Suprapubic skin (tissue), 4 donors: ENCODE results near the gene KIT. TPM values are rescaled to one million over a fixed set of nuclear protein-coding genes. Genes with fewer than 3 reads are reported as not detected.

Source experiments
- DNase-seq, 2 donors: peaks; one replicate each; pipeline ENCODE4 v3.0.0-alpha.2; 2019; ENCODE audit warnings: low spot score in 2 of 2
- H3K27ac ChIP-seq: fragments of 200-600 bp; sonication (generic); one replicate; pipeline ENCODE4 v1.5.1; 2019
- H3K27me3 ChIP-seq: fragments of 200-600 bp; sonication (generic); one replicate; pipeline ENCODE4 v1.5.1; 2019
- H3K36me3 ChIP-seq: fragments of 200-600 bp; sonication (generic); one replicate; pipeline ENCODE4 v1.5.1; 2019
- H3K4me1 ChIP-seq: fragments of 200-600 bp; sonication (generic); one replicate; pipeline ENCODE4 v1.5.1; 2019
- H3K4me3 ChIP-seq: fragments of 200-600 bp; sonication (generic); one replicate; pipeline ENCODE4 v1.5.1; 2019; ENCODE audit warnings: mild to moderate bottlenecking
- H3K9me3 ChIP-seq: fragments of 200-600 bp; sonication (generic); one replicate; pipeline ENCODE4 v1.5.1; 2019
- EP300 ChIP-seq: sonication (generic); formaldehyde crosslinking; IDR thresholded peaks from one replicate; pipeline ENCODE4 v1.6.1; 2017; ENCODE audit warnings: antibody characterized with exemption
- POLR2A ChIP-seq, 2 donors: fragments of 450-650 bp; IDR thresholded peaks; one replicate each; pipeline ENCODE4 v1.6.1; 2017; ENCODE audit warnings: antibody characterized with exemption in 2 of 2, mild to moderate bottlenecking in 2 of 2, moderate library complexity in 2 of 2
- POLR2AphosphoS5 ChIP-seq, 3 donors: sonication (generic); formaldehyde crosslinking; IDR thresholded peaks; one replicate each; pipeline ENCODE4 v1.6.1; 2017; ENCODE audit warnings: antibody characterized with exemption in 3 of 3
- WGBS: methylation state at CpG from one replicate; pipeline ENCODE4 v1.1.5; 2018; 5-methylcytosine and 5-hydroxymethylcytosine counted together
- total RNA-seq, 4 donors: library from RNA; depleted of rRNA; stranded (reverse); fragments of >200 nt; gene quantifications; one replicate each; pipeline ENCODE4 v1.1.0, GENCODE V29; 2016
- TF ChIP-seq, protein P1 (sequence below), 2 donors: fragments of 200-600 bp in 1 of 2; fragments of 450-650 bp in 1 of 2; sonication (generic) in 1 of 2; IDR thresholded peaks; one replicate each; pipeline ENCODE4 v1.5.1; 2016 to 2019; ENCODE audit warnings: antibody characterized with exemption in 2 of 2, mild to moderate bottlenecking in 1 of 2, moderate library complexity in 1 of 2

The KIT gene
- total RNA-seq, 4 donors from 2014 or later: 17.8 to 72.7 (median 56.1) TPM

DNA sequence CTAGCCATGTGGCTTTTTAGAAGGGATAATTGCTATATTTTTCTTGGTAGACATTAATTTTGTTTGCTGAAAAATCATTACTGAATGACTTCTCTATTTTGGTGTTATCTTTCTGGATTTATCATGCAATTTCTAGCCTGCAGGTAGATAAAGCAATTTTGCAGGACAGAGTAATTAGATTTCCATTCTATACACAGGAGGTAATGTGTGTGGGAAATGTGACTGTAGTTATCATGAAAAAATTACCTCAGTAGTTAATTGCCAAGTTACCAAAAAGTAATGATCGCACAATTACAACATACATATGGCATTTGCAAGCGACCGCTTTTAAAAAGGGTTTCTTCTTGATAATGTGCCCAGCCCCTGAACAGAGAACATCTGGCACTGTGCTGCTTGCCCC, 66.1 kb downstream of the KIT start:
- Histone ChIP-seq H3K36me3 (no peaks in the 10 kb centered on the region), H3K4me1 (no peaks in the 10 kb centered on the region), H3K9me3 (no peaks in the 10 kb centered on the region), H3K27ac (no peak overlapping the region), H3K4me3 (no peak overlapping the region), H3K27me3 (no peaks in the 10 kb centered on the region)
- DNase-seq: no peak
- TF ChIP-seq POLR2AphosphoS5 (IDR thresholded peaks at IDR 0.05): no peak
- 91% methylated on average over 3 of the region's 3 CpGs for WGBS

DNA sequence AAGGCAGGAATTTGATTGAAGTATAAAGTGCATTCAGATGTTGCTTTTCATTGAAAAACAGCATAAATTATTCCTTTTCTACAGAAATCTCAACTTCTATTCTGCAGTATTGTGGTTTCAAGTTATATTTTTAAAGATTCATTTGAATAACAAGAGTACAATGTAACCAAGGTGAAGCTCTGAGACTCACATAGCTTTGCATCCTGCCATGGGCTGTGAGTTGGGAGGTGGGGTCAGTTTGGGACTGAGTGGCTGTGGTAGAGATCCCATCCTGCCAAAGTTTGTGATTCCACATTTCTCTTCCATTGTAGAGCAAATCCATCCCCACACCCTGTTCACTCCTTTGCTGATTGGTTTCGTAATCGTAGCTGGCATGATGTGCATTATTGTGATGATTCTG, 69.2 kb downstream of the KIT start:
- Histone ChIP-seq H3K27me3 (no peaks in the 10 kb centered on the region), H3K4me3 (no peak overlapping the region)
- 93% methylated on average over 2 of the region's 2 CpGs for WGBS

DNA sequence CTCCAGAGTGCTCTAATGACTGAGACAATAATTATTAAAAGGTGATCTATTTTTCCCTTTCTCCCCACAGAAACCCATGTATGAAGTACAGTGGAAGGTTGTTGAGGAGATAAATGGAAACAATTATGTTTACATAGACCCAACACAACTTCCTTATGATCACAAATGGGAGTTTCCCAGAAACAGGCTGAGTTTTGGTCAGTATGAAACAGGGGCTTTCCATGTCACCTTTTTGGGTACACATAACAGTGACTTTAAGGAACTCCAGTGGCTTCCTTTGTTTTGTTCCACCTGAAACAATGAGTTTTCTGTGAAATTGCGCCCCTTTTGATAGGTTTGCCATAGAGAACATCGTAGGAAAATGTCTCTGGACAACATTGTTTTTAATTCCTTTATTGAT, 69.6 kb downstream of the KIT start:
- H3K4me1 ChIP-seq: no peaks in the 10 kb centered on the region
- WGBS: 70% methylated on average over 2 of the region's 2 CpGs
- H3K9me3 ChIP-seq: no peaks in the 10 kb centered on the region
- H3K36me3 ChIP-seq: no peaks in the 10 kb centered on the region
- no peak overlapping the region for H3K4me3 ChIP-seq
- no peaks in the 10 kb centered on the region for H3K27me3 ChIP-seq
- H3K27ac ChIP-seq: no peak overlapping the region
- no peak for DNase-seq
- TF ChIP-seq POLR2A (IDR thresholded peaks at IDR 0.05) (no peak), EP300 (no peak), POLR2AphosphoS5 (IDR thresholded peaks at IDR 0.05) (no peak)
- TF ChIP-seq, protein P1, sequence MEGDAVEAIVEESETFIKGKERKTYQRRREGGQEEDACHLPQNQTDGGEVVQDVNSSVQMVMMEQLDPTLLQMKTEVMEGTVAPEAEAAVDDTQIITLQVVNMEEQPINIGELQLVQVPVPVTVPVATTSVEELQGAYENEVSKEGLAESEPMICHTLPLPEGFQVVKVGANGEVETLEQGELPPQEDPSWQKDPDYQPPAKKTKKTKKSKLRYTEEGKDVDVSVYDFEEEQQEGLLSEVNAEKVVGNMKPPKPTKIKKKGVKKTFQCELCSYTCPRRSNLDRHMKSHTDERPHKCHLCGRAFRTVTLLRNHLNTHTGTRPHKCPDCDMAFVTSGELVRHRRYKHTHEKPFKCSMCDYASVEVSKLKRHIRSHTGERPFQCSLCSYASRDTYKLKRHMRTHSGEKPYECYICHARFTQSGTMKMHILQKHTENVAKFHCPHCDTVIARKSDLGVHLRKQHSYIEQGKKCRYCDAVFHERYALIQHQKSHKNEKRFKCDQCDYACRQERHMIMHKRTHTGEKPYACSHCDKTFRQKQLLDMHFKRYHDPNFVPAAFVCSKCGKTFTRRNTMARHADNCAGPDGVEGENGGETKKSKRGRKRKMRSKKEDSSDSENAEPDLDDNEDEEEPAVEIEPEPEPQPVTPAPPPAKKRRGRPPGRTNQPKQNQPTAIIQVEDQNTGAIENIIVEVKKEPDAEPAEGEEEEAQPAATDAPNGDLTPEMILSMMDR (IDR thresholded peaks at IDR 0.05): no peak

More for the DNA sequence above, 69.2 kb downstream of the KIT start:
- TF ChIP-seq POLR2AphosphoS5 (IDR thresholded peaks at IDR 0.05) (no peak), EP300 (no peak), POLR2A (IDR thresholded peaks at IDR 0.05) (no peak)
- TF ChIP-seq, protein P1 (IDR thresholded peaks at IDR 0.05): no peak
- no peak for DNase-seq
- no peaks in the 10 kb centered on the region for H3K4me1 ChIP-seq
- H3K36me3 ChIP-seq: no peaks in the 10 kb centered on the region
- H3K9me3 ChIP-seq: no peaks in the 10 kb centered on the region
- no peak overlapping the region for H3K27ac ChIP-seq

DNA sequence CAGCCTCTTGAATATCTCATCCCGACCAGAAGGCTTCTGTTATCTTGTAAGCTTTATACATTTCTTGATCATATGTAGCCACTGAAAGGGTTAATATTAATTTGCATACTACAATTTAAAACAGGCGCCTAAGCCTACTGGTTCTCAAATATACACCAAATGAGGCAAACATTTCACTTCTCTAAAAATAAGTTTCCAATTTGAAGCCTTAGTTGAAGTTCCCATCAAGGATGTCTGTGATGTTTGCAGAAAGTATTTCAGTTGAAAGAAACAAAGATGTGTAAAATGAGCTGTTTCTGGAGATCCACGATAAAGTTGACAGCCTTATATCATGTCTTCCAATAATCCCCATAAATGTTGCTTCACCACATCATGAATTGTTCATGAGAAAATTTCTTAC, 70.6 kb downstream of the KIT start:
- no peak for TF ChIP-seq POLR2A (IDR thresholded peaks at IDR 0.05)
- 67% methylated on average over 3 of the region's 3 CpGs for WGBS
- H3K4me3 ChIP-seq: no peak overlapping the region
- H3K9me3 ChIP-seq: no peaks in the 10 kb centered on the region
- no peaks in the 10 kb centered on the region for H3K36me3 ChIP-seq
- no peaks in the 10 kb centered on the region for H3K27me3 ChIP-seq
- H3K4me1 ChIP-seq: no peaks in the 10 kb centered on the region
- no peak overlapping the region for H3K27ac ChIP-seq
- DNase-seq: no peak

DNA sequence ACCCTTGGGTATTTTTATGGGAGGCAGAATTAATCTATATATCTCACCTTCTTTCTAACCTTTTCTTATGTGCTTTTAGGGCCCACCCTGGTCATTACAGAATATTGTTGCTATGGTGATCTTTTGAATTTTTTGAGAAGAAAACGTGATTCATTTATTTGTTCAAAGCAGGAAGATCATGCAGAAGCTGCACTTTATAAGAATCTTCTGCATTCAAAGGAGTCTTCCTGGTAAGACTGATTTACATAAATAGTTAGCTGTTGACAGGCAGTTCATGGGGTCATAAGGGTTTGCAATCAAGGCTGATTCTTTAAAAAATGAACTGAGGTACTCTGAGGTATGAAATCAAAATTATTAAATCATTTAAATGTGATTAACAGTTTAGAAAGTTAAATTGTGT, 71.5 kb downstream of the KIT start:
- Histone ChIP-seq H3K4me1 (no peaks in the 10 kb centered on the region), H3K27me3 (no peaks in the 10 kb centered on the region), H3K4me3 (no peak overlapping the region), H3K9me3 (no peaks in the 10 kb centered on the region), H3K36me3 (no peaks in the 10 kb centered on the region), H3K27ac (no peak overlapping the region)
- TF ChIP-seq POLR2AphosphoS5 (IDR thresholded peaks at IDR 0.05): no peak
- TF ChIP-seq, protein P1 (IDR thresholded peaks at IDR 0.05): no peak
- DNase-seq: no peak
- WGBS: 73% methylated on average over 1 of the region's 1 CpG

DNA sequence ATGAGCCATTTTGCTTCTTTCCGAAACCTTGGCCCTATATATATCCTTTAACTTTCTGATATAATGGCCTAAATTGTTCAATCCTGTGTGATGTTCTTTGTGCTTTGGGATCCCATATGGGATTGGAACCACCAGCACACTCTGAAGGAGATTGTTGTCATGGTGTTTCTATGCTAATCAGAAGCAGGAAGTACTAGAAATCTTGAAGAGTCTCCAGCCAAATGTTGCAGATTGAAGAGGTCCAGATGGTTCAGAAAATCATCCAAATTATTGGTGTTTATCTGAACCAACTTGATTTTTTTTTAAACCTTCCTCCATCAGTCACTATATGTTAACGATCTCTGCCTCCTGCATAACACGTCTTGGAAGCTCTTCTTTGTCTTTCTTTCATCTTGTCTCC, 72.8 kb downstream of the KIT start:
- Histone ChIP-seq H3K36me3 (no peaks in the 10 kb centered on the region), H3K4me3 (no peak overlapping the region), H3K9me3 (no peaks in the 10 kb centered on the region), H3K27me3 (no peaks in the 10 kb centered on the region), H3K27ac (no peak overlapping the region), H3K4me1 (no peaks in the 10 kb centered on the region)
- TF ChIP-seq POLR2AphosphoS5 (IDR thresholded peaks at IDR 0.05) (no peak), EP300 (no peak), POLR2A (IDR thresholded peaks at IDR 0.05) (no peak)
- TF ChIP-seq, protein P1 (IDR thresholded peaks at IDR 0.05): no peak
- WGBS: 82% methylated on average over 3 of the region's 3 CpGs
- DNase-seq: no peak
